ENCODE results near the gene TTC27. TPM values are rescaled to one million over a fixed set of nuclear protein-coding genes. Genes with fewer than 3 reads are reported as not detected.

The TTC27 gene
- total RNA-seq, 1 donor from 2014 or later: 10.3 TPM

GRCh38 chr2:32688541-32688940 is 60.7 kb downstream of the TTC27 start:
- ATAC-seq (no peak), DNase-seq (no peak)
- Histone ChIP-seq H3K4me1 (no peaks in the 10 kb centered on the region), H3K36me3 (peaks cover 6% of the 10 kb centered on the region), H3K27ac (no peak overlapping the region), H3K27me3 (no peaks in the 10 kb centered on the region), H3K4me3 (no peak overlapping the region), H3K9me3 (no peaks in the 10 kb centered on the region)
- TF ChIP-seq CTCF (IDR thresholded peaks at IDR 0.05): no peak
- intact Hi-C loops (cut with DNase I): no loop called here

- DNase-seq: no peak
- H3K27me3 ChIP-seq: no peaks in the 10 kb centered on the region
- TF ChIP-seq CTCF (IDR thresholded peaks at IDR 0.05): no peak
- no peaks in the 10 kb centered on the region for H3K4me1 ChIP-seq
- no peak overlapping the region for H3K4me3 ChIP-seq
- H3K27ac ChIP-seq: no peak overlapping the region
- intact Hi-C loops (cut with DNase I): no loop called here
- ATAC-seq: no peak
- peaks cover 6% of the 10 kb centered on the region for H3K36me3 ChIP-seq
- no peaks in the 10 kb centered on the region for H3K9me3 ChIP-seq
These were observed 63.8 kb downstream of the TTC27 start for GRCh38 chr2:32691678-32692077.

GRCh38 chr2:32696439-32696838 is 68.6 kb downstream of the TTC27 start:
- no peak for TF ChIP-seq CTCF (IDR thresholded peaks at IDR 0.05)
- no peaks in the 10 kb centered on the region for H3K27me3 ChIP-seq
- no peaks in the 10 kb centered on the region for H3K9me3 ChIP-seq
- intact Hi-C loops (cut with DNase I): no loop called here
- H3K36me3 ChIP-seq: peaks cover 4% of the 10 kb centered on the region
- H3K27ac ChIP-seq: no peak overlapping the region
- H3K4me3 ChIP-seq: no peak overlapping the region
- H3K4me1 ChIP-seq: no peaks in the 10 kb centered on the region
- DNase-seq (no peak), ATAC-seq (no peak)

GRCh38 chr2:32697156-32697555 is 69.3 kb downstream of the TTC27 start:
- Histone ChIP-seq H3K27ac (no peak overlapping the region), H3K4me3 (no peak overlapping the region), H3K36me3 (no peaks in the 10 kb centered on the region), H3K27me3 (no peaks in the 10 kb centered on the region), H3K4me1 (no peaks in the 10 kb centered on the region), H3K9me3 (no peaks in the 10 kb centered on the region)
- TF ChIP-seq CTCF (IDR thresholded peaks at IDR 0.05): no peak
- DNase-seq (no peak), ATAC-seq (no peak)
- intact Hi-C loops (cut with DNase I): no loop called here

GRCh38 chr2:32699151-32699550 is 71.3 kb downstream of the TTC27 start:
- Histone ChIP-seq H3K9me3 (no peaks in the 10 kb centered on the region), H3K36me3 (peaks cover 13% of the 10 kb centered on the region), H3K27ac (no peak overlapping the region), H3K27me3 (no peaks in the 10 kb centered on the region), H3K4me3 (no peak overlapping the region), H3K4me1 (no peaks in the 10 kb centered on the region)
- intact Hi-C loops (cut with DNase I): no loop called here
- TF ChIP-seq CTCF (IDR thresholded peaks at IDR 0.05): no peak
- no peak for ATAC-seq
- DNase-seq: no peak

GRCh38 chr2:32701806-32702205 is 74.0 kb downstream of the TTC27 start:
- Histone ChIP-seq H3K4me1 (no peaks in the 10 kb centered on the region), H3K27me3 (no peaks in the 10 kb centered on the region), H3K36me3 (peaks cover 29% of the 10 kb centered on the region), H3K9me3 (no peaks in the 10 kb centered on the region), H3K4me3 (no peak overlapping the region), H3K27ac (no peak overlapping the region)
- no peak for TF ChIP-seq CTCF (IDR thresholded peaks at IDR 0.05)
- DNase-seq (no peak), ATAC-seq (no peak)
- intact Hi-C loops (cut with DNase I): no loop called here
